ENCODE data around the gene SLC39A1.
"Not testable (repeated sequence)": the region's sequence is repeated elsewhere in the genome, so short reads cannot be mapped to it uniquely, and the experiment has no call there.

SLC39A1 gene, protein sequence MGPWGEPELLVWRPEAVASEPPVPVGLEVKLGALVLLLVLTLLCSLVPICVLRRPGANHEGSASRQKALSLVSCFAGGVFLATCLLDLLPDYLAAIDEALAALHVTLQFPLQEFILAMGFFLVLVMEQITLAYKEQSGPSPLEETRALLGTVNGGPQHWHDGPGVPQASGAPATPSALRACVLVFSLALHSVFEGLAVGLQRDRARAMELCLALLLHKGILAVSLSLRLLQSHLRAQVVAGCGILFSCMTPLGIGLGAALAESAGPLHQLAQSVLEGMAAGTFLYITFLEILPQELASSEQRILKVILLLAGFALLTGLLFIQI

DNA sequence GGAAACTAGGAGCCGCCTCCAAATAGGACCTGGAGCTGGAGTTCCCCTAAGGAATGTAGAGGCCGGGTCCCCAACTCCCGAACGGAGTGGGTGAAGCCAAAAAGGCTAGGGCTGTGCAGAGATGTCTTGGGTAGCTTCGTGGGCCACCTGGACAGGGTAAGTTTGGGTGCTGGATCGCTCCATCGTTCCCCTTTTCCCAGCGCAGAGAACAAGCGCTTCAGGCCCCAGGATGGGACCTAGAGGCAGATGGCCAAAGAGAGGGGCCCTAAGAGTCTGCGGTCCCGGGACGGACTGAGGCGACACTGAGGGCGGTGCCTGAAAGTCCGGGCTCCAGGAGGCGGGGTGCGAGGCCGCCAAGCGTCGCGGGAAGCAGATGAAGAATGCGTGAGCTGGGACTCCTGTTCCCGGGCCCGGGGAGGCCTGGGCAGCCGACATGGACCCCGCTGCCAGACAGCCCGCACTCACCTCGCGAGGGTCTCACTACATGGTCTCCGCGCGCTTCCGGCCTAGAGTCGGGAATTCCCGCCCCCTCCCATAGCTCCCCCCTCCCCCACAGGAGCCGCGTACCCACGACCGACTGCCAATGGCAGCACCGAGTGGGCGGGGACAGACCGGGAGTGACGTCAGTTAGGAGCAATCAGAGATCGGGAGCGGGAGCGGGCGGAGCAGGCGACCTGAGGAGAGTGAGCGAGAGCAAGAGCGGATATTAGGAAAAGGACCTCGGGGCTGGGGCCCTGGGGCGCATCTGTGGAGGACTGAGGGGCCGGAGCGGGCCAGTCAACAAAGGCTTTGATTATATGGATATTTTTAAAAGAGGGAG lies at the start of gene SLC39A1:
Gene SLC39A1, minus strand, starts transcription at position 508 of the 820 bp plus-strand sequence. CDS start 822 bp downstream, outside the sequence.
- Histone ChIP-seq H3K9me3 (no peaks in the 10 kb centered on the region), H3K36me3 (peaks cover 8% of the 10 kb centered on the region), H3K27ac (peak within 1 kb of the TSS; percentile 93), H3K4me3 (ENCODE audit: low read depth in 1 of 2, low read length in 1 of 2) (peak within 1 kb of the TSS; percentile 89 to 93), H3K27me3 (no peaks in the 10 kb centered on the region), H3K4me1 (ENCODE audit: control insufficient read depth in 1 of 2, insufficient read depth in 1 of 2, low read depth in 1 of 2, low read length in 1 of 2) (peaks cover 47 to 62% of the 10 kb centered on the region in 2 experiments)
- no peak for TF ChIP-seq CTCF (IDR thresholded peaks at IDR 0.05)

DNA sequence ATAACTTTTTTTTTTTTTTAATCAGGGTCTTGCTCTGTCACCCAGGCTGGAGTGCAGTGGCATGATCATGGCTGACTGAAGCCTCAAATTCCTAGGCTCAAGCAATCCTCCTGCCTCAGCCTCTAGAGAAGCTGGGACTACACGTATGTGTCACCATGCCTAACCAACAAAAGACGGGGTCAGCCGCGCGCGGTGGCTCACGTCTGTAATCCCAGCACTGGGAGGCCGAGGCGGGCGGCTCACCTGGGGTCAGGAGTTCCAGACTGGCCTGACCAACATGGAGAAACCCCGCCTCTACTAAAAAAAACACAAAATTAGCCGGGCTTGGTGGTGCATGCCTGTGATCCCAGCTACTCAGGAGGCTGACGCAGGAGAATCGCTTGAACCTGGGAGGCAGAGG lies 49.2 kb upstream of the SLC39A1 start:
- not testable (repeated sequence) for H3K4me3 ChIP-seq (ENCODE audit: low read depth in 1 of 2, low read length in 1 of 2); H3K9me3 ChIP-seq; H3K4me1 ChIP-seq (ENCODE audit: control insufficient read depth in 1 of 2, insufficient read depth in 1 of 2, low read depth in 1 of 2, low read length in 1 of 2); H3K27me3 ChIP-seq; H3K36me3 ChIP-seq; H3K27ac ChIP-seq

DNA sequence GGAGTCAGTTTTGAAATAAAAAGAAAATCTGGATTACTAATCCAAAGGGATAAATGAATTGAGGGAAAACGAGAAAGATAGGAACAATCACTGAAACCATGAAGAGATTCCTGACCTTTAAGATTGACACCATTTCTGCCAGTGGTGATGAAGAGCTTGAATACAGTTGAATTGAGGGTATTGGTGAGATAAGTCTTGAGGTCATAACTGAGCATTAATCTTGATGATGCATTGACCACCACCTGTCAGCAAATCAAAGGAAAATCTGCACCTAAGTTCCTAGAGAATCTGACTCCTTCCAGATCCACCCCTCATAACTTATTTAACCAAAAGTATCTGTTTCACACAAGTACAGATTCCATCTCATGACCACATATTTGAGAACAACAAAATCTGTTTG lies 48.8 kb upstream of the SLC39A1 start:
- Histone ChIP-seq H3K4me3 (ENCODE audit: low read depth in 1 of 2, low read length in 1 of 2) (no peak overlapping the region), H3K36me3 (no peaks in the 10 kb centered on the region)
- no peak for TF ChIP-seq CTCF (IDR thresholded peaks at IDR 0.05)

GRCh38 chr1:154006136-154006535 lies 42.8 kb upstream of the SLC39A1 start:
- H3K4me3 ChIP-seq (ENCODE audit: low read depth in 1 of 2, low read length in 1 of 2): no peak overlapping the region
- no peak for TF ChIP-seq CTCF (IDR thresholded peaks at IDR 0.05)
- H3K4me1 ChIP-seq (ENCODE audit: control insufficient read depth in 1 of 2, insufficient read depth in 1 of 2, low read depth in 1 of 2, low read length in 1 of 2): no peaks in the 10 kb centered on the region
- no peaks in the 10 kb centered on the region for H3K36me3 ChIP-seq
- H3K9me3 ChIP-seq: no peaks in the 10 kb centered on the region
- no peaks in the 10 kb centered on the region for H3K27me3 ChIP-seq
- H3K27ac ChIP-seq: no peak overlapping the region

More for the DNA sequence above, 48.8 kb upstream of the SLC39A1 start:
- Histone ChIP-seq H3K4me1 (ENCODE audit: control insufficient read depth in 1 of 2, insufficient read depth in 1 of 2, low read depth in 1 of 2, low read length in 1 of 2) (no peaks in the 10 kb centered on the region), H3K27ac (no peak overlapping the region), H3K27me3 (peaks cover 4% of the 10 kb centered on the region), H3K9me3 (no peaks in the 10 kb centered on the region)

- peaks cover 3% of the 10 kb centered on the region for H3K36me3 ChIP-seq
- no peaks in the 10 kb centered on the region for H3K4me1 ChIP-seq (ENCODE audit: control insufficient read depth in 1 of 2, insufficient read depth in 1 of 2, low read depth in 1 of 2, low read length in 1 of 2)
- no peak overlapping the region for H3K27ac ChIP-seq
- no peak for TF ChIP-seq CTCF (IDR thresholded peaks at IDR 0.05)
- H3K9me3 ChIP-seq: no peaks in the 10 kb centered on the region
- no peaks in the 10 kb centered on the region for H3K27me3 ChIP-seq
- no peak overlapping the region for H3K4me3 ChIP-seq (ENCODE audit: low read depth in 1 of 2, low read length in 1 of 2)
These were observed 37.1 kb upstream of the SLC39A1 start for GRCh38 chr1:154000420-154000819.

DNA sequence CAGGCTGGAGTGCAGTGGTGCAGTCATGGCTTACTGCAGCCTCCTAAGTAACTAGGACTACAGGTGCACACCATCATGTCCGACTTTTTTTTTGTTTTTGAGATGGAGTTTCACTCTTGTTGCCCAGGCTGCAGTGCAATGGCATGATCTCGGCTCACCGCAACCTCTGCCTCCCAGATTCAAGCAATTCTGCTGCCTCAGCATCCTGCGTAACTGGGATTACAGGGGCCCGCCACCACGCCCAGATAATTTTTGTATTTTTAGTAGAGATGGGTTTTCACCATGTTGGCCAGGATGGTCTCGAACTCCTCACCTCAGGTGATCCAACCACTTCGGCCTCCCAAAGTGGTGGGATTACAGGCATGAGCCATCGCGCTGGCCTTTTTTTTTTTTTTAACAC lies 33.5 kb upstream of the SLC39A1 start:
- peaks cover 32% of the 10 kb centered on the region for H3K36me3 ChIP-seq
- not testable (repeated sequence) for H3K27ac ChIP-seq; H3K27me3 ChIP-seq; H3K9me3 ChIP-seq; H3K4me3 ChIP-seq (ENCODE audit: low read depth in 1 of 2, low read length in 1 of 2); H3K4me1 ChIP-seq (ENCODE audit: control insufficient read depth in 1 of 2, insufficient read depth in 1 of 2, low read depth in 1 of 2, low read length in 1 of 2)

Data from neutrophil (primary cell).